ENCODE results near the gene FLVCR1.

DNA sequence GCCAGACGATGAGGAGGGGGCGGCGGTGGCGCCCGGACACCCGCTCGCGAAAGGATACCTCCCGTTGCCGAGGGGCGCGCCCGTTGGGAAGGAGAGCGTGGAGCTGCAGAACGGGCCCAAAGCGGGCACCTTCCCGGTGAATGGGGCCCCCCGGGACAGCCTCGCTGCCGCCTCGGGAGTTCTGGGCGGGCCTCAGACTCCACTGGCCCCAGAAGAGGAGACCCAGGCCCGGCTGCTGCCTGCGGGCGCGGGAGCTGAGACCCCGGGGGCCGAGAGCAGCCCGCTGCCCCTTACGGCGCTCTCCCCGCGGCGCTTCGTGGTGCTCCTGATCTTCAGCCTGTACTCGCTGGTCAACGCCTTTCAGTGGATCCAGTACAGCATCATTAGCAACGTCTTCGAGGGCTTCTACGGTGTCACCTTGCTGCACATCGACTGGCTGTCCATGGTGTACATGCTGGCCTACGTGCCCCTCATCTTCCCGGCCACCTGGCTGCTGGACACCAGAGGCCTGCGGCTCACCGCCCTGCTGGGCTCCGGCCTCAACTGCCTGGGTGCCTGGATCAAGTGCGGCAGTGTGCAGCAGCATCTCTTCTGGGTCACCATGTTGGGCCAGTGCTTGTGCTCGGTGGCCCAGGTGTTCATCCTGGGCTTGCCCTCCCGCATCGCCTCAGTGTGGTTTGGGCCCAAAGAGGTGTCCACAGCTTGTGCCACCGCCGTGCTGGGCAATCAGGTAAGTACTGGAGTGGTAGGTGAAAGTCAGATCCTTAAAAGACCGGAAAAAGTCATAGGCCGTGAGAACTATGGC, 588 bp downstream of the FLVCR1 start:
- TF ChIP-seq, protein P1, sequence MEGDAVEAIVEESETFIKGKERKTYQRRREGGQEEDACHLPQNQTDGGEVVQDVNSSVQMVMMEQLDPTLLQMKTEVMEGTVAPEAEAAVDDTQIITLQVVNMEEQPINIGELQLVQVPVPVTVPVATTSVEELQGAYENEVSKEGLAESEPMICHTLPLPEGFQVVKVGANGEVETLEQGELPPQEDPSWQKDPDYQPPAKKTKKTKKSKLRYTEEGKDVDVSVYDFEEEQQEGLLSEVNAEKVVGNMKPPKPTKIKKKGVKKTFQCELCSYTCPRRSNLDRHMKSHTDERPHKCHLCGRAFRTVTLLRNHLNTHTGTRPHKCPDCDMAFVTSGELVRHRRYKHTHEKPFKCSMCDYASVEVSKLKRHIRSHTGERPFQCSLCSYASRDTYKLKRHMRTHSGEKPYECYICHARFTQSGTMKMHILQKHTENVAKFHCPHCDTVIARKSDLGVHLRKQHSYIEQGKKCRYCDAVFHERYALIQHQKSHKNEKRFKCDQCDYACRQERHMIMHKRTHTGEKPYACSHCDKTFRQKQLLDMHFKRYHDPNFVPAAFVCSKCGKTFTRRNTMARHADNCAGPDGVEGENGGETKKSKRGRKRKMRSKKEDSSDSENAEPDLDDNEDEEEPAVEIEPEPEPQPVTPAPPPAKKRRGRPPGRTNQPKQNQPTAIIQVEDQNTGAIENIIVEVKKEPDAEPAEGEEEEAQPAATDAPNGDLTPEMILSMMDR (IDR thresholded peaks at IDR 0.05) = no peak
- TF ChIP-seq ZBTB21 (CRISPR knock-in tag; IDR thresholded peaks at IDR 0.05; ENCODE audit: borderline replicate concordance) = no peak
- TF ChIP-seq ESRRA (CRISPR knock-in tag; IDR thresholded peaks at IDR 0.05; ENCODE audit: borderline replicate concordance) = peak; percentile 13; the same call in 1 of the 2 replicates
- TF ChIP-seq NFYB (CRISPR knock-in tag; conservative IDR thresholded peaks at IDR 0.05; ENCODE audit: low read depth) = no peak
- TF ChIP-seq, protein P2, sequence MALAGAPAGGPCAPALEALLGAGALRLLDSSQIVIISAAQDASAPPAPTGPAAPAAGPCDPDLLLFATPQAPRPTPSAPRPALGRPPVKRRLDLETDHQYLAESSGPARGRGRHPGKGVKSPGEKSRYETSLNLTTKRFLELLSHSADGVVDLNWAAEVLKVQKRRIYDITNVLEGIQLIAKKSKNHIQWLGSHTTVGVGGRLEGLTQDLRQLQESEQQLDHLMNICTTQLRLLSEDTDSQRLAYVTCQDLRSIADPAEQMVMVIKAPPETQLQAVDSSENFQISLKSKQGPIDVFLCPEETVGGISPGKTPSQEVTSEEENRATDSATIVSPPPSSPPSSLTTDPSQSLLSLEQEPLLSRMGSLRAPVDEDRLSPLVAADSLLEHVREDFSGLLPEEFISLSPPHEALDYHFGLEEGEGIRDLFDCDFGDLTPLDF (CRISPR knock-in tag; IDR thresholded peaks at IDR 0.05) = no peak
- no peak for TF ChIP-seq PRRX2 (CRISPR knock-in tag; IDR thresholded peaks at IDR 0.05)
- TF ChIP-seq, protein P3, sequence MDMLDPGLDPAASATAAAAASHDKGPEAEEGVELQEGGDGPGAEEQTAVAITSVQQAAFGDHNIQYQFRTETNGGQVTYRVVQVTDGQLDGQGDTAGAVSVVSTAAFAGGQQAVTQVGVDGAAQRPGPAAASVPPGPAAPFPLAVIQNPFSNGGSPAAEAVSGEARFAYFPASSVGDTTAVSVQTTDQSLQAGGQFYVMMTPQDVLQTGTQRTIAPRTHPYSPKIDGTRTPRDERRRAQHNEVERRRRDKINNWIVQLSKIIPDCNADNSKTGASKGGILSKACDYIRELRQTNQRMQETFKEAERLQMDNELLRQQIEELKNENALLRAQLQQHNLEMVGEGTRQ (CRISPR knock-in tag; IDR thresholded peaks at IDR 0.05) = no peak
- TF ChIP-seq SMAD3 (CRISPR knock-in tag; IDR thresholded peaks at IDR 0.05; ENCODE audit: borderline replicate concordance) = peak; percentile 56; the same call in 1 of the 2 replicates
- TF ChIP-seq, protein P4, sequence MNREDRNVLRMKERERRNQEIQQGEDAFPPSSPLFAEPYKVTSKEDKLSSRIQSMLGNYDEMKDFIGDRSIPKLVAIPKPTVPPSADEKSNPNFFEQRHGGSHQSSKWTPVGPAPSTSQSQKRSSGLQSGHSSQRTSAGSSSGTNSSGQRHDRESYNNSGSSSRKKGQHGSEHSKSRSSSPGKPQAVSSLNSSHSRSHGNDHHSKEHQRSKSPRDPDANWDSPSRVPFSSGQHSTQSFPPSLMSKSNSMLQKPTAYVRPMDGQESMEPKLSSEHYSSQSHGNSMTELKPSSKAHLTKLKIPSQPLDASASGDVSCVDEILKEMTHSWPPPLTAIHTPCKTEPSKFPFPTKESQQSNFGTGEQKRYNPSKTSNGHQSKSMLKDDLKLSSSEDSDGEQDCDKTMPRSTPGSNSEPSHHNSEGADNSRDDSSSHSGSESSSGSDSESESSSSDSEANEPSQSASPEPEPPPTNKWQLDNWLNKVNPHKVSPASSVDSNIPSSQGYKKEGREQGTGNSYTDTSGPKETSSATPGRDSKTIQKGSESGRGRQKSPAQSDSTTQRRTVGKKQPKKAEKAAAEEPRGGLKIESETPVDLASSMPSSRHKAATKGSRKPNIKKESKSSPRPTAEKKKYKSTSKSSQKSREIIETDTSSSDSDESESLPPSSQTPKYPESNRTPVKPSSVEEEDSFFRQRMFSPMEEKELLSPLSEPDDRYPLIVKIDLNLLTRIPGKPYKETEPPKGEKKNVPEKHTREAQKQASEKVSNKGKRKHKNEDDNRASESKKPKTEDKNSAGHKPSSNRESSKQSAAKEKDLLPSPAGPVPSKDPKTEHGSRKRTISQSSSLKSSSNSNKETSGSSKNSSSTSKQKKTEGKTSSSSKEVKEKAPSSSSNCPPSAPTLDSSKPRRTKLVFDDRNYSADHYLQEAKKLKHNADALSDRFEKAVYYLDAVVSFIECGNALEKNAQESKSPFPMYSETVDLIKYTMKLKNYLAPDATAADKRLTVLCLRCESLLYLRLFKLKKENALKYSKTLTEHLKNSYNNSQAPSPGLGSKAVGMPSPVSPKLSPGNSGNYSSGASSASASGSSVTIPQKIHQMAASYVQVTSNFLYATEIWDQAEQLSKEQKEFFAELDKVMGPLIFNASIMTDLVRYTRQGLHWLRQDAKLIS (CRISPR knock-in tag; IDR thresholded peaks at IDR 0.05; ENCODE audit: borderline replicate concordance) = no peak
- peak; percentile 63; the same call in 1 of the 2 replicates for TF ChIP-seq JUN (CRISPR knock-in tag; IDR thresholded peaks at IDR 0.05)
